NCI-H2029 (cell line): Measurements from ENCODE around the gene WASF2.

Experiments
- DNase-seq: peaks from one replicate; lab custom pipeline; 2025; lab: John Stamatoyannopoulos, UW

WASF2 gene

GRCh38 chr1:27374362-27375086, 115.4 kb downstream of the WASF2 start, which contains the start of gene FCN3:
FCN3 (minus strand) TSS chr1:27374824; CDS start chr1:27374818, 6 bp downstream.
- no peak for DNase-seq

- no peak for DNase-seq
These were observed 116.9 kb downstream of the WASF2 start for GRCh38 chr1:27372808-27373690.

GRCh38 chr1:27372022-27372807, 117.8 kb downstream of the WASF2 start:
- DNase-seq = no peak

GRCh38 chr1:27368869-27369582, 120.9 kb downstream of the WASF2 start:
- DNase-seq = no peak

GRCh38 chr1:27367160-27367650, 122.8 kb downstream of the WASF2 start:
- no peak for DNase-seq

GRCh38 chr1:27366411-27367159, 123.4 kb downstream of the WASF2 start, which contains the start of gene MAP3K6:
MAP3K6 (minus strand) TSS chr1:27366961; CDS start chr1:27366597, 364 bp downstream.
- DNase-seq = peak; percentile 60

GRCh38 chr1:27366113-27366410, 123.9 kb downstream of the WASF2 start:
- DNase-seq = peak; percentile 49

- peak; percentile 75 for DNase-seq
These were observed 124.4 kb downstream of the WASF2 start for GRCh38 chr1:27365372-27366112.

- no peak for DNase-seq
These were observed 125.1 kb downstream of the WASF2 start for GRCh38 chr1:27364696-27365371.

GRCh38 chr1:27363766-27364695, 125.9 kb downstream of the WASF2 start:
- DNase-seq = no peak

GRCh38 chr1:27361553-27361952, 128.4 kb downstream of the WASF2 start:
- no peak for DNase-seq

- DNase-seq = no peak
These were observed 128.9 kb downstream of the WASF2 start for GRCh38 chr1:27361044-27361402.

- DNase-seq = no peak
These were observed 129.6 kb downstream of the WASF2 start for GRCh38 chr1:27360159-27361043.

- no peak for DNase-seq
These were observed 130.2 kb downstream of the WASF2 start for GRCh38 chr1:27359822-27360158.

- no peak for DNase-seq
These were observed 131.0 kb downstream of the WASF2 start for GRCh38 chr1:27358928-27359313.

- DNase-seq = no peak
These were observed 131.7 kb downstream of the WASF2 start for GRCh38 chr1:27358038-27358927.
